Measurements from ENCODE around the gene ICAM5.

Gene ICAM5

GRCh38 chr19:10328558-10329429 lies 39.0 kb downstream of the ICAM5 start:
- DNase-seq (ENCODE audit: low spot score) = no peak
- H3K36me3 ChIP-seq (ENCODE audit: low read depth) = peaks cover 75% of the 10 kb centered on the region
- no peaks in the 10 kb centered on the region for H3K27me3 ChIP-seq (ENCODE audit: insufficient read depth, poor library complexity, severe bottlenecking)
- ATAC-seq (ENCODE audit: low read depth) = no peak
- H3K27ac ChIP-seq (ENCODE audit: poor library complexity, severe bottlenecking) = no peak overlapping the region
- no peaks in the 10 kb centered on the region for H3K4me1 ChIP-seq (ENCODE audit: insufficient read depth, poor library complexity, severe bottlenecking)
- no peaks in the 10 kb centered on the region for H3K9me3 ChIP-seq (ENCODE audit: severe bottlenecking)
- TF ChIP-seq, protein P1, sequence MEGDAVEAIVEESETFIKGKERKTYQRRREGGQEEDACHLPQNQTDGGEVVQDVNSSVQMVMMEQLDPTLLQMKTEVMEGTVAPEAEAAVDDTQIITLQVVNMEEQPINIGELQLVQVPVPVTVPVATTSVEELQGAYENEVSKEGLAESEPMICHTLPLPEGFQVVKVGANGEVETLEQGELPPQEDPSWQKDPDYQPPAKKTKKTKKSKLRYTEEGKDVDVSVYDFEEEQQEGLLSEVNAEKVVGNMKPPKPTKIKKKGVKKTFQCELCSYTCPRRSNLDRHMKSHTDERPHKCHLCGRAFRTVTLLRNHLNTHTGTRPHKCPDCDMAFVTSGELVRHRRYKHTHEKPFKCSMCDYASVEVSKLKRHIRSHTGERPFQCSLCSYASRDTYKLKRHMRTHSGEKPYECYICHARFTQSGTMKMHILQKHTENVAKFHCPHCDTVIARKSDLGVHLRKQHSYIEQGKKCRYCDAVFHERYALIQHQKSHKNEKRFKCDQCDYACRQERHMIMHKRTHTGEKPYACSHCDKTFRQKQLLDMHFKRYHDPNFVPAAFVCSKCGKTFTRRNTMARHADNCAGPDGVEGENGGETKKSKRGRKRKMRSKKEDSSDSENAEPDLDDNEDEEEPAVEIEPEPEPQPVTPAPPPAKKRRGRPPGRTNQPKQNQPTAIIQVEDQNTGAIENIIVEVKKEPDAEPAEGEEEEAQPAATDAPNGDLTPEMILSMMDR (IDR thresholded peaks at IDR 0.05; ENCODE audit: poor library complexity, severe bottlenecking) = no peak
- H3K4me3 ChIP-seq (ENCODE audit: severe bottlenecking) = no peak overlapping the region

DNA sequence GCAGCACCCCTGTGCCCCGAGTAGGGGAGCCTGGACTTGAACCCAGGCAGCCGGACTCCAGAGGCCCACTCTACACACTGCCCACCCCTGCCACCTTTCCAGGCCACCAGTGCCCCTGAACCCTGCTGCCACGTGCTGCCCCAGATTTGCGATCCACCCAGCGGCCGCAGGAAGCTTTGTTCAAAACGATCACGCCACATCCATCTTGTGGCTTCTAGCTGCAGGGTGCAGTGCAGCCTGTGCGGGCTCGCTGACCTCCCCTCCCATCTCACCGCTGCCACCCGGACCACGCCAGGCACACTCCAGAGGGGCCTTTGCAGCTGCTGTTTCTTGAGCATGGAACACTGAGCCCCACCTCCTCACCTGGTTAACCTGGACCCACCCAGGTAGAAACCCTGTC lies 39.8 kb downstream of the ICAM5 start:
- Histone ChIP-seq H3K4me1 (ENCODE audit: insufficient read depth, poor library complexity, severe bottlenecking) (no peaks in the 10 kb centered on the region), H3K9me3 (ENCODE audit: severe bottlenecking) (no peaks in the 10 kb centered on the region), H3K27me3 (ENCODE audit: insufficient read depth, poor library complexity, severe bottlenecking) (no peaks in the 10 kb centered on the region), H3K36me3 (ENCODE audit: low read depth) (peaks cover 71% of the 10 kb centered on the region), H3K27ac (ENCODE audit: poor library complexity, severe bottlenecking) (no peak overlapping the region), H3K4me3 (ENCODE audit: severe bottlenecking) (no peak overlapping the region)
- DNase-seq (ENCODE audit: low spot score) (no peak), ATAC-seq (ENCODE audit: low read depth) (no peak)
- TF ChIP-seq, protein P1 (IDR thresholded peaks at IDR 0.05; ENCODE audit: poor library complexity, severe bottlenecking) = no peak

GRCh38 chr19:10332158-10332964 lies 42.6 kb downstream of the ICAM5 start:
- TF ChIP-seq, protein P1 (IDR thresholded peaks at IDR 0.05; ENCODE audit: poor library complexity, severe bottlenecking) = peak; percentile 2
- Histone ChIP-seq H3K36me3 (ENCODE audit: low read depth) (peaks cover 43% of the 10 kb centered on the region), H3K27ac (ENCODE audit: poor library complexity, severe bottlenecking) (peak overlapping the region; percentile 49), H3K9me3 (ENCODE audit: severe bottlenecking) (no peaks in the 10 kb centered on the region), H3K4me3 (ENCODE audit: severe bottlenecking) (peak overlapping the region; percentile 84), H3K4me1 (ENCODE audit: insufficient read depth, poor library complexity, severe bottlenecking) (no peaks in the 10 kb centered on the region), H3K27me3 (ENCODE audit: insufficient read depth, poor library complexity, severe bottlenecking) (no peaks in the 10 kb centered on the region)
- no peak for ATAC-seq (ENCODE audit: low read depth)
- no peak for DNase-seq (ENCODE audit: low spot score)

GRCh38 chr19:10332965-10333757 lies 43.4 kb downstream of the ICAM5 start, which contains the start of gene RAVER1:
Gene RAVER1, minus strand, starts transcription at chr19:10333529. Its CDS starts 22 bp downstream, at chr19:10333507.
- no peaks in the 10 kb centered on the region for H3K4me1 ChIP-seq (ENCODE audit: insufficient read depth, poor library complexity, severe bottlenecking)
- peak within 1 kb of the TSS; percentile 84 for H3K4me3 ChIP-seq (ENCODE audit: severe bottlenecking)
- DNase-seq (ENCODE audit: low spot score) = peak; percentile 96
- H3K27ac ChIP-seq (ENCODE audit: poor library complexity, severe bottlenecking) = peak within 1 kb of the TSS; percentile 49
- no peaks in the 10 kb centered on the region for H3K9me3 ChIP-seq (ENCODE audit: severe bottlenecking)
- peak; percentile 84 for ATAC-seq (ENCODE audit: low read depth)
- TF ChIP-seq, protein P1 (IDR thresholded peaks at IDR 0.05; ENCODE audit: poor library complexity, severe bottlenecking) = no peak
- H3K27me3 ChIP-seq (ENCODE audit: insufficient read depth, poor library complexity, severe bottlenecking) = no peaks in the 10 kb centered on the region
- peaks cover 35% of the 10 kb centered on the region for H3K36me3 ChIP-seq (ENCODE audit: low read depth)
